Neutrophil (primary cell): ENCODE results near the gene ZFPM1.

Source experiments
- H3K27ac ChIP-seq: fragments of 200-600 bp; sonication (generic); 2 replicates; pipeline ENCODE4 v1.5.1; 2016; ENCODE audit warnings: mild to moderate bottlenecking, moderate library complexity
- H3K27me3 ChIP-seq: fragments of 200-600 bp; sonication (generic); 2 replicates; pipeline ENCODE4 v1.6.0; 2016; ENCODE audit warnings: mild to moderate bottlenecking
- H3K36me3 ChIP-seq: fragments of 200-600 bp; sonication (generic); 2 replicates; pipeline ENCODE4 v1.5.1; 2017
- H3K4me1 ChIP-seq, 2 experiments: fragments of 200-600 bp in 1 of 2; sonication (generic) in 1 of 2; 1 replicate in 1 of 2; 2 replicates in 1 of 2; pipeline versions ENCODE4 v1.5.1 to v1.6.1; 2013 to 2016; ENCODE audit warnings: low read depth in 1 of 2, low read length in 1 of 2, mild to moderate bottlenecking in 1 of 2, moderate library complexity in 1 of 2; ENCODE audit not compliant: control insufficient read depth in 1 of 2, insufficient read depth in 1 of 2
- H3K4me3 ChIP-seq, 2 experiments: fragments of 200-600 bp in 1 of 2; sonication (generic) in 1 of 2; 1 replicate in 1 of 2; 2 replicates in 1 of 2; pipeline ENCODE4 v1.5.1; 2013 to 2016; ENCODE audit warnings: low read depth in 1 of 2, low read length in 1 of 2, mild to moderate bottlenecking in 1 of 2, moderate library complexity in 1 of 2
- H3K9me3 ChIP-seq: fragments of 200-600 bp; sonication (generic); 2 replicates; pipeline ENCODE4 v1.5.1; 2016
- TF ChIP-seq, protein P1 (sequence below): fragments of 200-600 bp; sonication (generic); IDR thresholded peaks from 2 replicates; pipeline ENCODE4 v1.5.1; 2016; ENCODE audit warnings: antibody characterized with exemption

The ZFPM1 gene

DNA sequence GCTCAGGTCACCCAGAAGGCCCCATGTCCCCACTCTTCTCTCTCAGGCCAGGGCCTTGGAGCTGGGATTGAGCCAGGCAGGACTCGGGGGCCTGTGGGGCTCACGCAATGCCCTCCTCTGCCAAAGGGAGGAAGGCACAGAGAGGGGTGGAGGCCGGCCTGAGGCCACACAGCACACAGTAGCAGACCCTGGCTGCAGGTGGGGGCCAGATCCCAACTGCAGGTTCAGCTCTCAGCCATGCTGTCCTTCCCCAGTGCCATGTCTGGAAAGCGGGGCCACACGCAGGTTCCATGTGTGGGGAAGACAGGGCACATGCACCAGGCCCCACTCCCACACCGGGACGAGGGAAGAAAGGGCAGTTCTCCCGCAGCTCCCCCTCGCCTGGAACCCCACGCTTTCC lies 33.3 kb upstream of the ZFPM1 start:
- no peaks in the 10 kb centered on the region for H3K9me3 ChIP-seq
- no peak overlapping the region for H3K4me3 ChIP-seq
- H3K4me1 ChIP-seq = no peaks in the 10 kb centered on the region
- TF ChIP-seq, protein P1, sequence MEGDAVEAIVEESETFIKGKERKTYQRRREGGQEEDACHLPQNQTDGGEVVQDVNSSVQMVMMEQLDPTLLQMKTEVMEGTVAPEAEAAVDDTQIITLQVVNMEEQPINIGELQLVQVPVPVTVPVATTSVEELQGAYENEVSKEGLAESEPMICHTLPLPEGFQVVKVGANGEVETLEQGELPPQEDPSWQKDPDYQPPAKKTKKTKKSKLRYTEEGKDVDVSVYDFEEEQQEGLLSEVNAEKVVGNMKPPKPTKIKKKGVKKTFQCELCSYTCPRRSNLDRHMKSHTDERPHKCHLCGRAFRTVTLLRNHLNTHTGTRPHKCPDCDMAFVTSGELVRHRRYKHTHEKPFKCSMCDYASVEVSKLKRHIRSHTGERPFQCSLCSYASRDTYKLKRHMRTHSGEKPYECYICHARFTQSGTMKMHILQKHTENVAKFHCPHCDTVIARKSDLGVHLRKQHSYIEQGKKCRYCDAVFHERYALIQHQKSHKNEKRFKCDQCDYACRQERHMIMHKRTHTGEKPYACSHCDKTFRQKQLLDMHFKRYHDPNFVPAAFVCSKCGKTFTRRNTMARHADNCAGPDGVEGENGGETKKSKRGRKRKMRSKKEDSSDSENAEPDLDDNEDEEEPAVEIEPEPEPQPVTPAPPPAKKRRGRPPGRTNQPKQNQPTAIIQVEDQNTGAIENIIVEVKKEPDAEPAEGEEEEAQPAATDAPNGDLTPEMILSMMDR = no peak
- H3K36me3 ChIP-seq = no peaks in the 10 kb centered on the region
- H3K27ac ChIP-seq = no peak overlapping the region
- H3K27me3 ChIP-seq = peaks cover 13% of the 10 kb centered on the region

DNA sequence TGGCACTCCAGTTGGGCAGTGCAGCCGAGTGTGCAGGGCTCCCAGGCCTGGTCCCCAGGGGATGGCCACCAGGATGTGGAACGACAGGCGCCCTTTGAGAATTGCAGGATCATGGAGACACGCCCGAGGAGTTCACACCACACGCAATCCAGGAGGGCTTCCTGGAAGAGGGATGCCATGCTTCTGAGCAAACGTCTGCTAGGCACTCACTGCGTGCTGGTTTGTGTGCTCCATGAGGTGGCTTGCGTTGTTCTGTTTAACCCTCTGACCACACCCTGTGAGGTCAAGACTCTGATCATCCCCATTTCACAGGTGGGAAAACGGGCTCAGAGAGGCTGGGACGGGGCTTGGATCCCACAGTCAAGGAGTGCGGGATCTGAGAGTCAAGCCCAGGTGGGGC lies 32.6 kb upstream of the ZFPM1 start:
- H3K9me3 ChIP-seq = no peaks in the 10 kb centered on the region
- no peak overlapping the region for H3K4me3 ChIP-seq
- H3K4me1 ChIP-seq = no peaks in the 10 kb centered on the region
- H3K27me3 ChIP-seq = peaks cover 20% of the 10 kb centered on the region
- no peak overlapping the region for H3K27ac ChIP-seq
- TF ChIP-seq, protein P1 = no peak
- no peaks in the 10 kb centered on the region for H3K36me3 ChIP-seq

DNA sequence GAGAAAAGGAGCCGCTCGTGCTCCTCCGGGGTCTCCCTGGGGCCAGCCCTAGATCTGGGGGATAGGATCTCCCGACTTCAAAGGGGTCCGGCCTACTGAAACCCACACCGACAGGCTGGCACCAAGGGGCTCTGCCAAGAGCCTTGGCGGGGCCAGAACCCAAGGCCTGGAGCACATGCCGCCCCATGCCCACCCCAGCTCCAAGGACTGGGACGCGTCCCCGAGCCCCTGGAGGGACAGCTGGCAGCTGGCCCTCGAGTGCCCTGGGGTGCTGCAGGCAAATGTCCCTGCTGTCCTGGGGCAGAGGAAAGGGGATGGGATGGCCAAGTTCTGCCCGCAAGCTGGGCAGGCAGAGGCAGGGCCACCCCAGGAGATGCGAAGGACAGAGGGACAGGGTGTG lies 31.8 kb upstream of the ZFPM1 start:
- no peak overlapping the region for H3K27ac ChIP-seq
- no peaks in the 10 kb centered on the region for H3K4me1 ChIP-seq
- H3K4me3 ChIP-seq = no peak overlapping the region
- no peaks in the 10 kb centered on the region for H3K36me3 ChIP-seq
- TF ChIP-seq, protein P1 = no peak
- H3K9me3 ChIP-seq = no peaks in the 10 kb centered on the region
- peaks cover 28% of the 10 kb centered on the region for H3K27me3 ChIP-seq

DNA sequence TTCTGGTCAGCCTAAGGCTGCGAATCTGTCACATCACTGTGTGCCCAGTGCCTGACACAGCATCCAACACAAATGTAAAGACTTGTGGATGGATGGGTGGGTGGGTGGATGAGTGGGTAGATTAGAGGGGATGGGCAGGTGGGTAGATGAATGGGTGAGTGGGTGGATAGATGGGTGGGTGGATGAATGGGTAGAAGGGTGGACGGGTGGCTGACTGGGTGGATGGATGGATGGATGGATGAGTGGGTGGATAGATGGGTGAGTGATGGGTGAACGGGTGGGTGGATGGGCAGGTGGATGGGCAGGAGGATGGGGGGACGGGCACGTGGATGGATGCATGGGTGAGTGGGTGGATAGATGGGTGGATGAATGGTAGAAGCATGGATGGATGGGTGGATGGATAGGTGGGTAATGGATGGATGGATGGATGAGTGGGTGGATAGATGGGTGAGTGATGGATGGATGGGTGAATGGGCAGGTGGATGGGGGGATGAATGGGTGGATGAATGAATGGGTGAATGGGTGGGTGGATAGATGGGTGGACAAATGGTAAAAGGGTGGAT lies 31.1 kb upstream of the ZFPM1 start:
- Histone ChIP-seq H3K9me3 (no peaks in the 10 kb centered on the region), H3K4me3 (no peak overlapping the region), H3K36me3 (no peaks in the 10 kb centered on the region), H3K27me3 (peaks cover 29% of the 10 kb centered on the region), H3K27ac (no peak overlapping the region), H3K4me1 (no peaks in the 10 kb centered on the region)
- TF ChIP-seq, protein P1 = no peak

DNA sequence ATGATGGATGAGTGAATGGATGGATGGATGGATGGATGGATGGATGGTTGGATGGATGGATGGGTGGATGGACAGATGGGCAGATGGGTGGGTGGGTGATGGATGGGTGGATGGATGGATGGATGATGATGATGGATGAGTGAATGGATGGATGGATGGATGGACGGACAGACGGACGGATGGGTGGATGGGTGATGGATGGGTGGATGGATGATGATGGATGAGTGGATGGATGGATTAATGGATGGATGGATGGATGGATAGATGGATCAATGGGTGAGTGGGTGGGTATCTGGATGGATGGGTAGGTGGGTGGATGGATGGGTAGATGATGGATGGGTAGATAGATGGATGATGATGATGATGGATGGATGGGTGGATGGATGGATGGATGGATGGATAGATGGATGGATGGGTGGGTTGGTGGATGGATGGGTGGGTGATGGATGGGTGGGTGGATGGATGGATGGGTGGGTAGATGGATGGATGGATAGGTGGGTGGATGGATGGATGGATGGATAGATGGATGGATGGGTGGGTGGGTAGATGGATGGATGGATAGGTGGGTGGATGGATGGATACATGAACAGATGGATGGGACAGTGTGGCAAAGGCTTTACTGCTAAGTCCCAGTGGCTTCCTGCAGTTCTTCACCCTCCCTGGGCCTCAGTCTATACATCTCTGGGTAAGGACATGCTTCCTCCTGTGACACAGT lies 30.2 kb upstream of the ZFPM1 start:
- no peaks in the 10 kb centered on the region for H3K4me1 ChIP-seq
- no peak overlapping the region for H3K27ac ChIP-seq
- no peaks in the 10 kb centered on the region for H3K36me3 ChIP-seq
- no peak overlapping the region for H3K4me3 ChIP-seq
- H3K27me3 ChIP-seq = peaks cover 31% of the 10 kb centered on the region
- no peaks in the 10 kb centered on the region for H3K9me3 ChIP-seq
- TF ChIP-seq, protein P1 = no peak
